H1 (cell line): ENCODE results near the gene NBPF9. TPM values are rescaled to one million over a fixed set of nuclear protein-coding genes. Genes with fewer than 3 reads are reported as not detected.
"Not testable (repeated sequence)": the region's sequence is repeated elsewhere in the genome, so short reads cannot be mapped to it uniquely, and the experiment has no call there.

Experiments used
- CTCF ChIA-PET: fragments of 300-600 bp; sonication (Branson Sonifier 250); formaldehyde crosslinking; loops from one replicate; lab custom pipeline; 2021; ENCODE audit not compliant: partially characterized antibody; lab: Charles Lee
- POLR2A ChIA-PET: fragments of 300-600 bp; sonication (Branson Sonifier 250); formaldehyde crosslinking; loops from one replicate; lab custom pipeline; 2021; ENCODE audit warnings: inconsistent platforms; ENCODE audit not compliant: partially characterized antibody; lab: Charles Lee
- DNase-seq, 2 experiments: peaks; one replicate each; pipeline versions ENCODE4 v3.0.0 to v3.0.0-alpha.2; 2010 to 2022; ENCODE audit warnings: low spot score in 2 of 2, low read depth in 1 of 2, mixed read lengths in 1 of 2
- FAIRE-seq: peaks from 2 replicates; lab custom pipeline; 2011; peaks lifted over from hg19 to GRCh38; lab: Jason Lieb, UNC
- H2AFZ ChIP-seq: 2 replicates; pipeline ENCODE4 v1.8.1; 2012; ENCODE audit warnings: low read length, inconsistent platforms
- H2AK5ac ChIP-seq: 2 replicates; pipeline ENCODE4 v1.6.1; 2013; ENCODE audit warnings: low read depth, low read length
- H2BK120ac ChIP-seq: replicated peaks from 2 replicates; pipeline ENCODE3; 2013; ENCODE audit warnings: low read depth, low read length, inconsistent platforms
- H2BK12ac ChIP-seq: 2 replicates; pipeline ENCODE4 v1.6.1; 2013; ENCODE audit warnings: low read depth, low read length
- H2BK15ac ChIP-seq: 2 replicates; pipeline ENCODE4 v1.6.1; 2013; ENCODE audit warnings: low read length
- H2BK20ac ChIP-seq: 2 replicates; pipeline ENCODE4 v1.6.1; 2013; ENCODE audit warnings: low read length
- H2BK5ac ChIP-seq: 2 replicates; pipeline ENCODE4 v1.6.1; 2013; ENCODE audit warnings: low read depth, low read length
- H3K14ac ChIP-seq: 2 replicates; pipeline ENCODE4 v1.6.1; 2013; ENCODE audit warnings: inconsistent platforms; ENCODE audit not compliant: insufficient read length
- H3K18ac ChIP-seq: 2 replicates; pipeline ENCODE4 v1.6.1; 2013; ENCODE audit warnings: low read length; ENCODE audit errors: extremely low read depth
- H3K23ac ChIP-seq: 2 replicates; pipeline ENCODE4 v1.6.1; 2013; ENCODE audit warnings: inconsistent platforms; ENCODE audit not compliant: insufficient read length
- H3K23me2 ChIP-seq: 2 replicates; pipeline ENCODE4 v1.6.1; 2013; ENCODE audit warnings: low read depth, low read length
- H3K27ac ChIP-seq: 2 replicates; pipeline ENCODE4 v1.6.1; 2011; ENCODE audit warnings: low read depth, low read length, inconsistent platforms
- H3K27me3 ChIP-seq, 4 experiments: replicated peaks in 1 of 4; 1 replicate in 1 of 4; 2 replicates in 3 of 4; pipeline versions ENCODE4 v1.6.1 to v1.8.1; 2011 to 2013; ENCODE audit warnings: low read length in 3 of 4, mild to moderate bottlenecking in 3 of 4, inconsistent platforms in 2 of 4, mixed read lengths in 2 of 4, moderate library complexity in 1 of 4; ENCODE audit not compliant: control insufficient read depth in 3 of 4, insufficient read depth in 3 of 4; ENCODE audit errors: extremely low read depth in 1 of 4
- H3K36me3 ChIP-seq, 4 experiments: 2 replicates each; pipeline versions ENCODE4 v1.6.1 to v1.8.1; 2011 to 2013; ENCODE audit warnings: mild to moderate bottlenecking in 4 of 4, low read length in 3 of 4, moderate library complexity in 2 of 4, control low read depth in 1 of 4, inconsistent platforms in 1 of 4; ENCODE audit not compliant: insufficient read depth in 4 of 4, control insufficient read depth in 2 of 4
- H3K4ac ChIP-seq: replicated peaks from 2 replicates; pipeline ENCODE3; 2013; ENCODE audit warnings: low read length, low read depth, mixed read lengths, inconsistent platforms; ENCODE audit not compliant: insufficient read length
- H3K4me1 ChIP-seq, 4 experiments: replicated peaks in 1 of 4; 1 replicate in 1 of 4; 2 replicates in 3 of 4; pipeline versions ENCODE4 v1.6.1 to v1.8.1; 2011 to 2013; ENCODE audit warnings: low read length in 3 of 4, inconsistent platforms in 2 of 4, mixed read lengths in 1 of 4; ENCODE audit not compliant: insufficient read depth in 4 of 4, control insufficient read depth in 3 of 4
- H3K4me2 ChIP-seq, 2 experiments: 2 replicates each; pipeline versions ENCODE4 v1.6.1 to v1.8.1; 2011 to 2013; ENCODE audit warnings: low read depth in 2 of 2, low read length in 2 of 2, control low read depth in 1 of 2, inconsistent platforms in 1 of 2, mild to moderate bottlenecking in 1 of 2; ENCODE audit not compliant: insufficient read depth in 1 of 2
- H3K4me3 ChIP-seq, 4 experiments: fragments of 200-600, 300-600 bp in 1 of 4; sonication (generic), shearing (Covaris generic), sonication (Bioruptor Twin) in 1 of 4; 2 replicates each; pipeline versions ENCODE4 v1.5.1 to v1.8.1; 2011 to 2016; ENCODE audit warnings: low read length in 4 of 4, low read depth in 3 of 4, control low read depth in 2 of 4, inconsistent platforms in 2 of 4, mild to moderate bottlenecking in 2 of 4, mixed read lengths in 1 of 4, moderate library complexity in 1 of 4; ENCODE audit not compliant: insufficient read depth in 2 of 4; ENCODE audit errors: extremely low read depth in 1 of 4
- H3K56ac ChIP-seq: replicated peaks from 2 replicates; pipeline ENCODE3; 2013; ENCODE audit warnings: low read depth, mild to moderate bottlenecking, mixed read lengths, low read length, inconsistent platforms; ENCODE audit not compliant: insufficient read length
- H3K79me1 ChIP-seq: 2 replicates; pipeline ENCODE4 v1.6.1; 2013; ENCODE audit warnings: low read depth, low read length, control low read depth
- H3K79me2 ChIP-seq, 2 experiments: 2 replicates each; pipeline versions ENCODE4 v1.6.1 to v1.8.1; 2012 to 2013; ENCODE audit warnings: low read length in 2 of 2, mild to moderate bottlenecking in 2 of 2, inconsistent platforms in 1 of 2; ENCODE audit not compliant: insufficient read depth in 2 of 2, control insufficient read depth in 1 of 2
- H3K9ac ChIP-seq, 4 experiments: replicated peaks in 1 of 4; 1 replicate in 1 of 4; 2 replicates in 3 of 4; pipeline versions ENCODE4 v1.6.1 to v1.8.1; 2011 to 2013; ENCODE audit warnings: low read depth in 3 of 4, low read length in 3 of 4, control low read depth in 2 of 4, mild to moderate bottlenecking in 2 of 4, moderate library complexity in 2 of 4, inconsistent platforms in 1 of 4; ENCODE audit errors: extremely low read depth in 1 of 4
- H3K9me3 ChIP-seq, 2 experiments: 2 replicates each; pipeline versions ENCODE4 v1.6.1 to v1.8.1; 2012 to 2013; ENCODE audit warnings: mild to moderate bottlenecking in 2 of 2, moderate library complexity in 2 of 2, control low read depth in 1 of 2, inconsistent platforms in 1 of 2, low read depth in 1 of 2, low read length in 1 of 2, mixed read lengths in 1 of 2; ENCODE audit not compliant: insufficient read depth in 2 of 2
- H4K20me1 ChIP-seq, 2 experiments: replicated peaks in 1 of 2; 2 replicates each; pipeline versions ENCODE3 to v1.8.1; 2011 to 2013; ENCODE audit warnings: inconsistent platforms in 2 of 2, low read length in 2 of 2, mild to moderate bottlenecking in 1 of 2; ENCODE audit not compliant: insufficient read depth in 2 of 2, control insufficient read depth in 1 of 2
- H4K5ac ChIP-seq: 2 replicates; pipeline ENCODE4 v1.6.1; 2013; ENCODE audit warnings: low read length, low read depth, mixed read lengths, inconsistent platforms; ENCODE audit not compliant: insufficient read length
- H4K8ac ChIP-seq: 2 replicates; pipeline ENCODE4 v1.8.0; 2013; ENCODE audit warnings: mild to moderate bottlenecking, moderate library complexity, low read length, inconsistent platforms; ENCODE audit not compliant: insufficient read depth; ENCODE audit errors: extremely low read depth
- H4K91ac ChIP-seq: replicated peaks from 2 replicates; pipeline ENCODE3; 2013; ENCODE audit warnings: low read length, mixed read lengths, inconsistent platforms; ENCODE audit not compliant: insufficient read length
- WGBS, 2 experiments: shearing (Covaris generic) in 1 of 2; methylation state at CpG; one replicate each; pipeline versions ENCODE4 v1.1.6 to v1.1.7; 2013 to 2015; ENCODE audit warnings: low lambda C conversion rate in 2 of 2, mixed read lengths in 2 of 2, inconsistent platforms in 1 of 2, low coverage in 1 of 2, missing lambda C conversion rate in 1 of 2; ENCODE audit not compliant: insufficient replicate concordance in 2 of 2, insufficient coverage in 1 of 2, insufficient read length in 1 of 2; ENCODE audit errors: extremely low coverage in 1 of 2, missing lambda C conversion rate in 1 of 2; 5-methylcytosine and 5-hydroxymethylcytosine counted together
- polyA plus RNA-seq, 7 experiments: library from polyadenylated mRNA; depleted of rRNA in 3 of 7; stranded (reverse) in 5 of 7; unstranded in 2 of 7; fragments of >200 nt in 5 of 7; fragments of 200-250 nt in 2 of 7; gene quantifications; 1 replicate in 5 of 7; 2 replicates in 1 of 7; 4 replicates in 1 of 7; pipeline versions ENCODE4 v1.2.1 to v1.2.3, GENCODE V29; 2011 to 2013; ENCODE audit warnings: missing spikeins in 2 of 7, mixed read lengths in 2 of 7
- total RNA-seq: library from RNA; stranded (reverse); fragmentation: NEBNext Ultra II Directional; extraction: Animal tissue kit (Norgen Biotek cat#: 25700); gene quantifications from 2 replicates; pipeline ENCODE4 v1.2.1, GENCODE V29; 2021

The NBPF9 gene
- total and polyA plus RNA-seq, 2 of the 8 experiments (the other 6 are each of a cell fraction or from before 2014, with no cell fraction given), result 3.1 to 3.7 TPM

DNA sequence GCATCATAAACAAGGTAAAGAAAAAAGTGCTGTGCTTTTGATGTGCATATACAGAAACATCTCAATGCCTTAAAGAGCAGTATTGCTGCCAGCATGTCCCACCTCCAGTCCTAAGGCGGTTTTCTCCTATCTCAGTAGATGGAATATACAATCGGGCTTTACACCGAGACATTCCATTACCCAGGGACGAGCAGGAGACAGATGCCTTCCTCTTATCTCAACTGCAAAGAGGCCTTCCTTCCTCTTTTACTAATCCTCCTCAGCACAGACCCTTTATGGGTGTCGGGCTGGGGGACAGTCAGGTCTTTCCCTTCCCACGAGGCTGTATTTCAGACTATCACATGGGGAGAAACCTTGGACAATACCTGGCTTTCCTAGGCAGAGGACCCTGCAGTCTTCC, 10.2 kb downstream of the NBPF9 start:
- H3K36me3 ChIP-seq, H3K4ac ChIP-seq, H3K14ac ChIP-seq, H2AK5ac ChIP-seq, H2AFZ ChIP-seq, H2BK15ac ChIP-seq, H3K79me1 ChIP-seq, H2BK120ac ChIP-seq, H4K8ac ChIP-seq, POLR2A ChIA-PET, H3K18ac ChIP-seq, H3K27ac ChIP-seq, H3K4me3 ChIP-seq, H2BK5ac ChIP-seq, H3K9me3 ChIP-seq, CTCF ChIA-PET, H3K4me2 ChIP-seq, FAIRE-seq, H4K5ac ChIP-seq, H3K79me2 ChIP-seq, H3K27me3 ChIP-seq, H4K20me1 ChIP-seq, H3K9ac ChIP-seq, H3K23me2 ChIP-seq, H4K91ac ChIP-seq, H3K56ac ChIP-seq, H2BK12ac ChIP-seq, H2BK20ac ChIP-seq, H3K4me1 ChIP-seq, H3K23ac ChIP-seq, DNase-seq: not testable (repeated sequence)
- WGBS, 2 experiments, result 28% methylated on average over 5 of the region's 6 CpGs; no CpG with 5 or more reads in 1 of the 2 experiments

DNA sequence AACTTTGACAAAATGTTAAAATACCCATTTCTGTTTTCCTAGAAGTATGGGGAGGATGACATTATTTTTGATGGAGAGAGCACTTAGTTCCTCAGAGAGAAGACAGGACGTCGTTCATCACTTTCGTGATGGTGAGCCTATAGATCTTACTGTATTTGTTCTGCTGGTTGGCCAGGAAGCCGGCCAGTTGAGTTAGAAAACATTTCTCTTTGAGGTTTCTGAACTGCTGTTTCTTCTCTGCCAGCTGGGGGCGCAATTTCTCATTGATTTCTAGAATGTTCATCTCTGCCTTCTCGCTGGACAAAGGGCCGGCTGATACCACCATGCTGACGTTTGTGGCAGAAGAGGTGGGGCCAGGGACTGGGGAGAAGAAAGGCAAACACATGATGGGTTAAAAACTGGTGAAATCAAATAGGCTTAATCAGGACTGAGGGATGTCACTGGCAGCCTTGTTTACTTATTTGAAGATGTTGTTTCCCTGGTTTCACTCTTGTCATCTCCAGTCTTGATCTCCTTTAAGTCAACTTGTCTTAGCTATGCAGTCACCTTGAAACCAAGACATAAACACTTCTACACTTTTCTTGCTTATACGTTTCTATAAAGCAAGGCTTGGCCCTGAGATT, 27.7 kb downstream of the NBPF9 start:
- H3K27ac ChIP-seq, CTCF ChIA-PET, H3K9ac ChIP-seq: not testable (repeated sequence)

More for the DNA sequence above, 27.7 kb downstream of the NBPF9 start:
- H3K79me2 ChIP-seq, H3K4me1 ChIP-seq, H3K23ac ChIP-seq, H3K14ac ChIP-seq, H3K9me3 ChIP-seq, H3K27me3 ChIP-seq, H4K8ac ChIP-seq, H2BK12ac ChIP-seq, H2AK5ac ChIP-seq, H2BK5ac ChIP-seq, H3K79me1 ChIP-seq, FAIRE-seq, H3K4me3 ChIP-seq, H4K91ac ChIP-seq, H3K56ac ChIP-seq, H2BK20ac ChIP-seq, H2BK15ac ChIP-seq, DNase-seq, H2BK120ac ChIP-seq, H3K36me3 ChIP-seq, H3K4ac ChIP-seq, H4K5ac ChIP-seq, H3K18ac ChIP-seq, H3K4me2 ChIP-seq, H2AFZ ChIP-seq, POLR2A ChIA-PET, H4K20me1 ChIP-seq, H3K23me2 ChIP-seq: not testable (repeated sequence)
- 45% methylated on average over 5 of the region's 9 CpGs; no CpG with 5 or more reads in 1 of the 2 experiments for WGBS, 2 experiments
